Endodermal cell (in vitro differentiated cells): ENCODE data around the gene OPRL1. TPM values are rescaled to one million over a fixed set of nuclear protein-coding genes. Genes with fewer than 3 reads are reported as not detected.

Experiments used
- DNase-seq: peaks from one replicate; pipeline ENCODE4 v3.0.0-alpha.2; 2017
- H3K27ac ChIP-seq: 2 replicates; pipeline ENCODE4 v1.5.1; 2013; ENCODE audit warnings: mild to moderate bottlenecking, low read depth, low read length, moderate library complexity
- H3K27me3 ChIP-seq: 2 replicates; pipeline ENCODE4 v1.6.1; 2013; ENCODE audit warnings: mild to moderate bottlenecking, low read length, moderate library complexity; ENCODE audit not compliant: insufficient read depth, control insufficient read depth, poor library complexity, severe bottlenecking
- H3K36me3 ChIP-seq: 2 replicates; pipeline ENCODE4 v1.7.0; 2013; ENCODE audit warnings: mild to moderate bottlenecking, low read length, moderate library complexity; ENCODE audit not compliant: control insufficient read depth, insufficient read depth
- H3K4me1 ChIP-seq: one replicate; pipeline ENCODE4 v1.7.0; 2013; ENCODE audit warnings: low read length; ENCODE audit not compliant: control insufficient read depth, insufficient read depth
- H3K4me3 ChIP-seq: 2 replicates; pipeline ENCODE4 v1.5.1; 2013; ENCODE audit warnings: mild to moderate bottlenecking, low read length, moderate library complexity
- H3K9ac ChIP-seq: 2 replicates; pipeline ENCODE4 v1.6.1; 2013; ENCODE audit warnings: mild to moderate bottlenecking, low read length, moderate library complexity; ENCODE audit not compliant: poor library complexity, severe bottlenecking; ENCODE audit errors: extremely low read depth
- H3K9me3 ChIP-seq: 2 replicates; pipeline ENCODE4 v1.6.1; 2013; ENCODE audit warnings: mild to moderate bottlenecking, low read length, moderate library complexity; ENCODE audit not compliant: control insufficient read depth
- H3K27ac Mint-ChIP-seq: 2 replicates; pipeline ENCODE4 v1.8.0; 2020; ENCODE audit warnings: mixed read lengths
- H3K27me3 Mint-ChIP-seq: 2 replicates; pipeline ENCODE4 v1.8.0; 2021; ENCODE audit warnings: mild to moderate bottlenecking, mixed read lengths; ENCODE audit not compliant: insufficient read depth
- H3K36me3 Mint-ChIP-seq: 2 replicates; pipeline ENCODE4 v1.8.0; 2020; ENCODE audit warnings: low read depth, mixed read lengths
- H3K4me1 Mint-ChIP-seq: 2 replicates; pipeline ENCODE4 v1.8.0; 2020; ENCODE audit warnings: mixed read lengths
- H3K4me3 Mint-ChIP-seq: 2 replicates; pipeline ENCODE4 v1.8.0; 2020; ENCODE audit warnings: mild to moderate bottlenecking, moderate library complexity, mixed read lengths
- H3K9me3 Mint-ChIP-seq: 2 replicates; pipeline ENCODE4 v1.8.0; 2020; ENCODE audit warnings: mild to moderate bottlenecking, mixed read lengths
- WGBS, 2 experiments: methylation state at CpG; one replicate each; pipeline versions ENCODE4 v1.1.5 to v1.1.7; 2013; ENCODE audit warnings: missing lambda C conversion rate in 2 of 2, mixed read lengths in 1 of 2; ENCODE audit not compliant: insufficient coverage in 1 of 2, insufficient read length in 1 of 2; 5-methylcytosine and 5-hydroxymethylcytosine counted together
- total RNA-seq, 2 donors: library from RNA; stranded (reverse); fragmentation: NEBNext Ultra II Directional in 1 of 2; extraction: Animal tissue kit (Norgen Biotek cat#: 25700) in 1 of 2; gene quantifications; 2 replicates in 1 of 2; 3 replicates in 1 of 2; pipeline ENCODE4 v1.2.1, GENCODE V29; 2021
- TF ChIP-seq, protein P1 (sequence below): fragments of 200-600 bp; sonication (generic); conservative IDR thresholded peaks from 2 replicates; pipeline ENCODE4 v1.5.0; 2021; ENCODE audit warnings: antibody characterized with exemption, mild to moderate bottlenecking

OPRL1 gene
- total RNA-seq, 2 donors from 2014 or later: 4.1 to 5.5 TPM

DNA sequence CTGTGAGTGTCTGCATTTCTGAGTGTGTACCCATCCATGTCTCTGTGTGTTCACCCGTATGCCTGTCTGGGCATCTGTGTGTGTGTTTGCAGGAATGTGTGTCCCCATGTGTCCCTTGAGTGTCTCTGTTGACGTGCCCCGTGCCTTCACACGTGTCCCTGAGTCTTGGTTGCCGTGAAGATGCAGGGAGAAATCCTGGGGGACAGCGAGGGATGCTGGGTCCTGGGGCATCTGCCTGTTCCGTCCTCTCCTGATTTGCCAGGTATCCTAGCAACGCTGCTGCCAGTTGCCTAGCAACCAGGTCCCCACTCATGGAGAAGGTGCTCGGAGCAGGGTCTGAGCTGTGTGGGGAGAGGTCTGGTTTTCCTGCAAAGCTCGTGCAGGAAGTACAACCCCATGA, 10.3 kb downstream of the OPRL1 start:
- DNase-seq: no peak
- no peaks in the 10 kb centered on the region for H3K4me1 ChIP-seq
- 80 to 82% methylated on average over 10 of the region's 10 CpGs for WGBS, 2 experiments
- no peak overlapping the region for H3K9ac ChIP-seq
- Mint-ChIP-seq H3K36me3 (no peaks in the 10 kb centered on the region), H3K9me3 (no peaks in the 10 kb centered on the region), H3K4me3 (no peak overlapping the region), H3K27me3 (peaks cover 29% of the 10 kb centered on the region), H3K27ac (no peak overlapping the region), H3K4me1 (no peaks in the 10 kb centered on the region)
- no peak overlapping the region for H3K4me3 ChIP-seq
- peaks cover 27% of the 10 kb centered on the region for H3K27me3 ChIP-seq
- TF ChIP-seq, protein P1, sequence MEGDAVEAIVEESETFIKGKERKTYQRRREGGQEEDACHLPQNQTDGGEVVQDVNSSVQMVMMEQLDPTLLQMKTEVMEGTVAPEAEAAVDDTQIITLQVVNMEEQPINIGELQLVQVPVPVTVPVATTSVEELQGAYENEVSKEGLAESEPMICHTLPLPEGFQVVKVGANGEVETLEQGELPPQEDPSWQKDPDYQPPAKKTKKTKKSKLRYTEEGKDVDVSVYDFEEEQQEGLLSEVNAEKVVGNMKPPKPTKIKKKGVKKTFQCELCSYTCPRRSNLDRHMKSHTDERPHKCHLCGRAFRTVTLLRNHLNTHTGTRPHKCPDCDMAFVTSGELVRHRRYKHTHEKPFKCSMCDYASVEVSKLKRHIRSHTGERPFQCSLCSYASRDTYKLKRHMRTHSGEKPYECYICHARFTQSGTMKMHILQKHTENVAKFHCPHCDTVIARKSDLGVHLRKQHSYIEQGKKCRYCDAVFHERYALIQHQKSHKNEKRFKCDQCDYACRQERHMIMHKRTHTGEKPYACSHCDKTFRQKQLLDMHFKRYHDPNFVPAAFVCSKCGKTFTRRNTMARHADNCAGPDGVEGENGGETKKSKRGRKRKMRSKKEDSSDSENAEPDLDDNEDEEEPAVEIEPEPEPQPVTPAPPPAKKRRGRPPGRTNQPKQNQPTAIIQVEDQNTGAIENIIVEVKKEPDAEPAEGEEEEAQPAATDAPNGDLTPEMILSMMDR: no peak
- no peak overlapping the region for H3K27ac ChIP-seq
- no peaks in the 10 kb centered on the region for H3K9me3 ChIP-seq
- H3K36me3 ChIP-seq: no peaks in the 10 kb centered on the region

DNA sequence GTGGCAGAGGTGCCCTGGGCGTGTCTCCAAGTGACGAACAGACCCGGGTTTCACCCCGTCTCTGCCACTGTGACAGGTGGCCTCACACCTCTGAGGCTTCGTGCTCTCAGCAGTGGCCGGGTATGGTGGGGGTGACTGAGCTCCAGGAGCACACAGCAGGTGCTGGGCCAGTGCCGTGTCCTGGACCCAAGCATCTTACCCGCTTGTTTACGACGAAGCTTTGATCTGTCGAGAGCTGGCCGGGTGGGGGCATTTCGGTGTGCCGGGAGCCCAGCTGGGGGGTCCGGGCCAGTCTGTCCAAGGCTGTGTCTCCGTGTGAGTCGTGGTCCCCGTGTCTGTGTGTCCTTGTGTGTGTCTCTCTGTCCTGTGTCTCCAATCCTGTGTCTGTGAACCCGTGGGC, 11.5 kb downstream of the OPRL1 start:
- no peak overlapping the region for H3K27ac ChIP-seq
- no peak overlapping the region for H3K4me3 ChIP-seq
- H3K9ac ChIP-seq: no peak overlapping the region
- no peaks in the 10 kb centered on the region for H3K9me3 Mint-ChIP-seq
- H3K4me1 Mint-ChIP-seq: no peaks in the 10 kb centered on the region
- no peaks in the 10 kb centered on the region for H3K4me1 ChIP-seq
- H3K27me3 Mint-ChIP-seq: peaks cover 18% of the 10 kb centered on the region
- H3K36me3 Mint-ChIP-seq: peaks cover under 1% of the 10 kb centered on the region
- H3K4me3 Mint-ChIP-seq: no peak overlapping the region
- H3K27me3 ChIP-seq: peaks cover 15% of the 10 kb centered on the region
- 89 to 90% methylated on average over 18 to 19 of the region's 19 CpGs for WGBS, 2 experiments
- no peak for DNase-seq
- no peaks in the 10 kb centered on the region for H3K36me3 ChIP-seq
- no peaks in the 10 kb centered on the region for H3K9me3 ChIP-seq
- TF ChIP-seq, protein P1: no peak
- H3K27ac Mint-ChIP-seq: no peak overlapping the region

DNA sequence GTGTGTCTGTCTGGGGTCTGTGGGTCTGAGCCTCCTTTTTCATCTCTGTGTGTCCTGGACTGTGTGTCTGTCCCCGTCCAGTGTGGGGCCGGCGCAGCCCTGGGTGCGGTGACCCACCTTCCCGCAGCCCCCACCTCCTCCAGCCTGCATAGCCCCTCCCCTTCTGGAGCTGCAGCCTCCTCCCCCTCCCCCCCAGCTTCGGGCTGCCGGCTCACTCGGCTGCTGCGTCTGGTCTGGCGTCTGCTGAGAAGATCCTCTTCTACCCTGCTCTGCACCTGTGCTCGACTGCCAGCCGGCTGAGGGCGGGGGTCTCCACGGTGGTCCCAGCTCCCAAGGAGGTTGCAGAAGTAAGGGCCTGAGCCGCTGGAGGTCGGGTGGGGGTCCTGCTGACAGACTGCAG, 11.9 kb downstream of the OPRL1 start:
- Mint-ChIP-seq H3K9me3 (peaks cover under 1% of the 10 kb centered on the region), H3K27me3 (peaks cover 14% of the 10 kb centered on the region), H3K27ac (no peak overlapping the region), H3K4me3 (no peak overlapping the region), H3K4me1 (no peaks in the 10 kb centered on the region), H3K36me3 (peaks cover 5% of the 10 kb centered on the region)
- 0 to 45% methylated on average over 1 to 16 of the region's 16 CpGs for WGBS, 2 experiments
- Histone ChIP-seq H3K9ac (no peak overlapping the region), H3K27me3 (peaks cover 11% of the 10 kb centered on the region), H3K4me3 (no peak overlapping the region), H3K36me3 (no peaks in the 10 kb centered on the region), H3K27ac (no peak overlapping the region), H3K9me3 (no peaks in the 10 kb centered on the region), H3K4me1 (no peaks in the 10 kb centered on the region)
- TF ChIP-seq, protein P1: no peak
- DNase-seq: peak; percentile 68
